GM19468 (cell line): ENCODE measurements around the gene MYH7.
"Not testable (repeated sequence)": the region's sequence is repeated elsewhere in the genome, so short reads cannot be mapped to it uniquely, and the experiment has no call there.

ENCODE experiments used
- ATAC-seq: cut with Tn5 transposase; IDR thresholded peaks from one replicate; pipeline ENCODE4 v1.9.1; 2021; ENCODE audit warnings: mild to moderate bottlenecking, moderate library complexity, moderate number of reproducible peaks; ENCODE audit not compliant: unreplicated experiment; ENCODE audit errors: extremely low read depth

MYH7 gene

GRCh38 chr14:23392613-23393012, 42.8 kb downstream of the MYH7 start:
- no peak for ATAC-seq

GRCh38 chr14:23389871-23390270, 45.6 kb downstream of the MYH7 start:
- ATAC-seq: not testable (repeated sequence)

- ATAC-seq: no peak
Measured at GRCh38 chr14:23389396-23389795, 46.1 kb downstream of the MYH7 start.

DNA sequence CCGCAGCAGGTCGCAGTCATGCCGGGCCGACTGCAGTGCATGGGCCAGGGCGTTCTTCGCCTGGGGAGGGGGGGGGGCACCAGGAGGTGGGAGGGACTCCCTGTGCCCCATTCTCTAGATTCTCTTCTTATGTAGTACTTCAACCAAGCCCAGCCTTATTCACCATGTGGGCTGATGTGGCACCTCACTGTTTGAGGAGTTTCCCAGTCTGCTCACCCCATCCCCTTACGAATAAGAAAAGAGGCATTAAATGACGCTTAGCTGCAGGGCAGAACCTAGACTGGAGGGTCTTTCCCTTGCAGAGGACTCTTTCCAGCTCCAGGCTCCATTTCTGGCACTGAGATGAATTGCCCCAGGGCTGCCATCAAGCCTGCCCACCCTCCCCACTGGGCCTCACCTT, 46.5 kb downstream of the MYH7 start:
- ATAC-seq: no peak

DNA sequence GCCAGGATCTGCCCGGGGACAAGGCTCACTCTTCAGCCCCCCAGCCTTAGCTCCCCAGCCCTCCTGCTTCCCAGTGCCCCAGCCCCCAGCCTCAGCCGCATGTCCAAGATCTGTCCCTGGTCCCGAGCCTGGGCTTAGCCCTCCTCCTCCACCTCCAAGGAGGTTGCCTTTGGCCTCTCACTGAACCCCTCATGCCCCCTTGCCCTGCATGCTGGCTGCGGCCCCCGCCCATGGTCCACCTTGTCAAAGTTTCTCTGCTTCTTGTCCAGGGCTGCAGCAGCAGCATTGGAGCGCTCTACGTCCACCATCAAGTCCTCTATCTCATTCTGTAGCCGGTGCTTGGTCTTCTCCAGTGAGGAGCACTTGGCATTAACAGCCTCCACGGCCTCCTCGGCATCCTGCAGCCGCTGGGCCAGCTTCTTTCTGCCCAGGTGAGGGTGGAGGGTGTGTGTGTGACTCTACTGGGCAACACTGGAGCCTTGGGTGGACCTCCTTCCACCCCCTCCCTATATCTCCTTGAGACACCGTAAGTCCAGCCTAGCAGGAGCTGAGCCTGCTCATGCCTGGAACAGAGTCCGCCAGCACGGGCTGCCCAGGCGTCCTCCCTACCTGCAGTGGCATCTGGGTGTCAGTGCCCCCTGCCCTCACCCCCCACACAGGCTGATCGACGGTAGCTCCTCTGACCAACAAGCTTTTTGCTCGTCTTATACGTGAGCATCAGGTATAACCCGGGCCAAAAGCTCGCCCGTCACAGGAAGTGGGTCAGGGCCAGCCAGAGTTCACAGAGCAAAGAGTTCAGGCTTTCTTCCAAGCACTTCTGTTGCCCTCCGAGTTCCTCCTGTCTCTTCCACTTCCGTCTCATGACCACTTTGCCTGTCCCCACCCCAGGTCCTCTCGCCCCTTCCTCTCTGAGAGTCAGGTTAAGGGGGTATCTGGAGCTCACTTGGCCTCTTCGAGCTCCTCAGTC, 47.3 kb downstream of the MYH7 start:
- ATAC-seq: no peak

DNA sequence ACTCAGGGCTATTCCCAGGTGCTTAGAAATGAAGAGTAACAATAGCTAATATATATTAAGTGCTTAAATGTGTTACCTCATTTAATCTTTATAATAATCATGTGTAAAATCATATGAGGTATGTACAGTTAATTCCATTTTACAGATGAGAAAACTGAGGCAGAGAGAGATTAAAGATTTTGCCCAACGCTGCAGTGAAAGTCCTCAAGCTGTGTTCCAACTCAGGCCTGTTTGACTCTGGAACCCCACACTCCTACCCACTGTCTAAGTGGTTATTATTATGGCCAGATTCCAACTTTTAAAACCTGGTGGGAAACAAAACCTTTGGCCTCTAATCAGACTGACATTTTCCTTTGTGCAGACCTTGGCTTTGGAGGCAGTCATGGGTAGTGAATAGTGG, 48.5 kb downstream of the MYH7 start:
- no peak for ATAC-seq

DNA sequence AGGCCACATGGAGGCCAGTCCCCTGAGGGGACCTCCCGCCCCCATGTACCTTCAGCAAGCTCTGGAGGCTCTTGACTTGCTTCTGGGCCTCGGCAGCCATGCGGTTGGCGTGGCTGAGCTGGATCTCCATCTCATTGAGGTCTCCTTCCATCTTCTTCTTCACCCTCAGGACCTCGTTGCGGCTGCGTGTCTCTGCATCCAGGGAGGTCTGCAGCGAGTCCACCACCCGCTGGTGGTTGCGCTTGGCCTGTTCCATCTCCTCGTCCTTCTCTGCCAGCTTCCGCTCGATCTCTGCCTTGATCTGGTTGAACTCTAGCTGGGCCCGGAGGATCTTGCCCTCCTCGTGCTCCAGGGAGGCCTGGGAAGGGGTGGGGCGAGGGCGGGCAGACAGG, 49.2 kb downstream of the MYH7 start:
- ATAC-seq: not testable (repeated sequence)

DNA sequence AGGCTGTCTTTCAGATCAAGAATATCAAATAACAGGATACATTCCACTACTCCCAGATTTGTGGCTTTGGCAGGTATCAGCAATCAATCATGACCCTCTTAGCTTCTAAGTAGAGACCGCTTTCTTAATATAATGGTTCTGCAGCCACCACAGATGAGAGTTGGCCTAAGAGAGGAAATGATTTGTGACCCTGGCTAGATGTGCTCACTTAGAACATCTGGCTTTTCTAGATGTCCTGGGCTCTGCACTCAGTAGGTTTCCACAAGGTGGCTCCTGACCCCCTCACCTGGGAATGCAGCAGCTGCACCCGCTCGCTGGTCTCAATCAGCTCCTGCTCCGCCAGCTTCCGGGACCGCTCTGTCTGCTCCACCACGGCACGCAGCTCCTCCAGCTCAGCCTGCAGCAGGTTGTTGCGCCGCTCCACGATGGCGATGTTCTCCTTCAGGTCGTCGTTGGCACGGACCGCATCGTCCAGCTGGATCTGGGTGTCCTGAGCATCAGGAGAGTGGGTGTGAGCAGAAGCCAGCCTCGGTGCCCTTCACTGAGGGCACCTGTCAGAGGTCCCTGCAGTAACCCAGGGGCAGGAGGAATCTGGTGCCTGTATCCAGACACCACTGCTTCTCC, 49.7 kb downstream of the MYH7 start:
- ATAC-seq: no peak

- no peak for ATAC-seq
Measured at GRCh38 chr14:23385244-23385641, 50.2 kb downstream of the MYH7 start.

DNA sequence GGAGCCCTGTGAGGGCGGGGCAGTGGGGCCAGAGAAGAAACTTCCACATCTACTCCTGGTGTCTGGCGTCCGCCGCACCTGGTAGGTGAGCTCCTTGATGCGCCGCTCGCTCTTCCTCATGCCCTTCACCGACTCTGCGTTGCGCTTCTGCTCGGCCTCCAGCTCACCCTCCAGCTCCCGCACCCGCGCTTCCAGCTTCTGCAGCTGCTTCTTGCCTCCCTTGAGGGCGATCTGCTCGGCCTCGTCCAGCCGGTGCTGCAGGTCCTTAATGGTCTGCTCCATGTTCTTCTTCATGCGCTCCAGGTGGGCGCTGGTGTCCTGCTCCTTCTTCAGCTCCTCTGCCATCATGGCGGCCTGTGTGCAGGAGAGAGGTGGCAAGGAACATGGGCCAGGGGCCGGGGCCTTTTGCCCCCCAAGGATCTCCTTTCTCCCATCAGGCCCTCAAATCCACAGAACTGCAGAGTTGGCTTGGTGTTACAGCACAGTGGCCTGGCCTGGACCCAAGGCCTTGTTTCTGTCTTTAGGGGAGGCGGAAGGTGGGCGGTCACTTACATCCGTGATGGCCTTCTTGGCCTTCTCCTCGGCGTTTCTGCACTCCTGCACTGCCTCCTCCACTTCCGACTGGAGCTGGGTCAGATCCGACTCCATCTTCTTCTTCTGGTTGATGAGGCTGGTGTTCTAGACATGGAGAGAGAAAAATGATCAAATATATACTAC, 50.9 kb downstream of the MYH7 start:
- ATAC-seq: no peak

DNA sequence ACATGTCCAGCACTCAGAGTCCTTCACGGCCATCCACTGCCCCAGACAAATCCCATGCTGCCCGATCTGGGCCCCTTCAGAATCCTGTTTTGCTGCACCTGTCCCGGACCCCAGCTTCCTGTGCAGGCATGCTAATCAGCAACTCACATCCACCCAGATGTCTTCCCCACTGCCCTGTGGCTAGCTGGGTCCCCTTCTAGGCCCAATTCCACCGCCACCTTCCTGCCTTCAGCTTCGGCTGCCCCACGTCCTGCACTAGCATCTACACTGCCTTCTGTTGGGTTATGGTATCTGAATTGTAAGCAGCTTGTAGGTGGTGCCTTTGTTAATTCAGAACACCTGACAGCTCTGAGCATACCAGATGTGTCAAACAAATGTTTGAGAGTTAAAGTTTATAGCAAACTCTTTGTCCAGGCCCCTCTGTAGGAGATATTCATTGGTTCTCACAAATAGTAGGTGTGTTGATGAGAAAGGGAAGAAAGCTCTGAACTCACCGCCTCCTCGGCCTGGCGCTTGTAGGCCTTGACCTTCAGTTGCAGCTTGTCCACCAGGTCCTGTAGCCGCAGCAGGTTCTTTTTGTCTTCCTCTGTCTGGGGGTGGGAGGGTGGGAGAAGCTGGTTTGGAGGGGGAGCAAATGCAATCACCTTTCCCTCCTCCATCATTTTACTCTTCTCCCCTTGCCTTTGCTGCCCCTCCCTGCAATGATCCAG, 52.6 kb downstream of the MYH7 start:
- ATAC-seq: no peak

DNA sequence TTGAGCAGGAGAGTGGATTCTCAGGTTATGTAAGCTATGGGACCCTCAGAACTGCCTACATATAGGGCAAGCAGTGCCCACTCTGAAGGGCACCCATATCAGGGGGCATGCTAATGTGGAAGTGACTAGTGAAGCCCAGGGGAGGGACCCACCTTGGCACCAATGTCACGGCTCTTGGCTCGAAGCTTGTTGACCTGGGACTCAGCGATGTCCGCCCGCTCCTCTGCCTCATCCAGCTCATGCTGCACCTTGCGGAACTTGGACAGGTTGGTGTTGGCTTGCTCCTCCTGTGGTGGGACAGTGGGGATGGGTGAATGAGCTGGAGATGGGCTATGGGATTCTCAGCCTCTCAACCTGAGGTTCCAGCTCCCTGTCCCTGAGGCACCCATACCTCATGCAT, 53.2 kb downstream of the MYH7 start:
- no peak for ATAC-seq

- ATAC-seq: no peak
Measured at GRCh38 chr14:23381871-23382270, 53.6 kb downstream of the MYH7 start.

- no peak for ATAC-seq
Measured at GRCh38 chr14:23380976-23381375, 54.5 kb downstream of the MYH7 start.

GRCh38 chr14:23380197-23380914, 55.1 kb downstream of the MYH7 start:
- no peak for ATAC-seq

- ATAC-seq: no peak
Measured at GRCh38 chr14:23379366-23380196, 55.9 kb downstream of the MYH7 start.

GRCh38 chr14:23378612-23379220, 56.7 kb downstream of the MYH7 start:
- no peak for ATAC-seq
